ENCODE measurements around the gene CCDC186.

The CCDC186 gene

GRCh38 chr10:114131094-114131493 lies 42.9 kb downstream of the CCDC186 start:
- in situ Hi-C loops (cut with HindIII; ENCODE audit: low pct_ligation_motif_present, low sequenced_read_pairs): no loop called here

GRCh38 chr10:114121031-114121430 lies 53.0 kb downstream of the CCDC186 start:
- in situ Hi-C loops (cut with HindIII; ENCODE audit: low pct_ligation_motif_present, low sequenced_read_pairs): loop anchor here (25.0 kb wide), 1 partner anchor 334 kb away; no protein-coding TSS in a partner anchor
- H3K27me3 ChIP-seq (replicated peaks): no peaks in the 10 kb centered on the region
- no peak overlapping the region for H3K4me3 ChIP-seq (ENCODE audit: low read depth, low read length)
- no peak for DNase-seq
- no peak for TF ChIP-seq CTCF (IDR thresholded peaks at IDR 0.05; ENCODE audit: low read depth, low read length, missing control alignments)
- H3K27ac ChIP-seq: no peak overlapping the region
- H3K36me3 ChIP-seq (replicated peaks): peaks cover 16% of the 10 kb centered on the region

More at GRCh38 chr10:114131094-114131493, 42.9 kb downstream of the CCDC186 start:
- DNase-seq: no peak
- no peak overlapping the region for H3K4me3 ChIP-seq (ENCODE audit: low read depth, low read length)
- no peak overlapping the region for H3K27ac ChIP-seq
- no peak for TF ChIP-seq CTCF (IDR thresholded peaks at IDR 0.05; ENCODE audit: low read depth, low read length, missing control alignments)
- no peaks in the 10 kb centered on the region for H3K27me3 ChIP-seq (replicated peaks)
- H3K36me3 ChIP-seq (replicated peaks): peaks cover 50% of the 10 kb centered on the region

- Histone ChIP-seq H3K27ac (no peak overlapping the region), H3K4me3 (ENCODE audit: low read depth, low read length) (no peak overlapping the region), H3K36me3 (replicated peaks) (peaks cover 4% of the 10 kb centered on the region), H3K27me3 (replicated peaks) (no peaks in the 10 kb centered on the region)
- no peak for TF ChIP-seq CTCF (IDR thresholded peaks at IDR 0.05; ENCODE audit: low read depth, low read length, missing control alignments)
- no peak for DNase-seq
- in situ Hi-C loops (cut with HindIII; ENCODE audit: low pct_ligation_motif_present, low sequenced_read_pairs): loop anchor here (25.0 kb wide), 1 partner anchor 331 kb away; no protein-coding TSS in a partner anchor
Measured at GRCh38 chr10:114118514-114118913, 55.5 kb downstream of the CCDC186 start.

DNA sequence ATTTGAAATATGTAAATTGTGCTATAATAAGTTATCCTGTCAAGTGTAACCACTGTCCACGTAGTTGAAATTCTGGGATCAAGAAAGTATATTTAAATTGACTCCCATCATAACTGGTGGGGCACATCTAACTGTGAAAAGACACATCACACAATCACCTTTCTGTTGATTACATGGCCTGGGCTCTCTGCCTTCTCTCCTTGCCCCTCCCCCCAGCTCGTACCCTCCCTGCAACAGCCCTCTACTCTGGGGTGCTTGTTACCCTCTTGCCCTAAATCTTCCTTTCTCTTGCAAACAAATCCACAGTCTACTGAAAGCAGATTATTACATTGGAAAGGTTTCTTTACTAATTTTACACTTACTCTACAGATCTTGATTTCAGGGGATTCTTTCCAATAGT lies 56.3 kb downstream of the CCDC186 start:
- H3K36me3 ChIP-seq (replicated peaks): peaks cover 4% of the 10 kb centered on the region
- in situ Hi-C loops (cut with HindIII; ENCODE audit: low pct_ligation_motif_present, low sequenced_read_pairs): loop anchor here (25.0 kb wide), 1 partner anchor 330 kb away; no protein-coding TSS in a partner anchor
- H3K27me3 ChIP-seq (replicated peaks): no peaks in the 10 kb centered on the region
- no peak overlapping the region for H3K4me3 ChIP-seq (ENCODE audit: low read depth, low read length)
- H3K27ac ChIP-seq: no peak overlapping the region
- DNase-seq: no peak
- no peak for TF ChIP-seq CTCF (IDR thresholded peaks at IDR 0.05; ENCODE audit: low read depth, low read length, missing control alignments)

- in situ Hi-C loops (cut with HindIII; ENCODE audit: low pct_ligation_motif_present, low sequenced_read_pairs): loop anchor here (25.0 kb wide), 1 partner anchor 329 kb away; no protein-coding TSS in a partner anchor
- Histone ChIP-seq H3K27me3 (replicated peaks) (no peaks in the 10 kb centered on the region), H3K4me3 (ENCODE audit: low read depth, low read length) (no peak overlapping the region), H3K36me3 (replicated peaks) (peaks cover 4% of the 10 kb centered on the region), H3K27ac (no peak overlapping the region)
- DNase-seq: no peak
- TF ChIP-seq CTCF (IDR thresholded peaks at IDR 0.05; ENCODE audit: low read depth, low read length, missing control alignments): no peak
Measured at GRCh38 chr10:114115661-114116445, 58.1 kb downstream of the CCDC186 start.
